HT-29 (cell line): ENCODE measurements around the gene TCN2. TPM values are rescaled to one million over a fixed set of nuclear protein-coding genes. Genes with fewer than 3 reads are reported as not detected.
"Not testable (repeated sequence)": the region's sequence is repeated elsewhere in the genome, so short reads cannot be mapped to it uniquely, and the experiment has no call there.

Source experiments
- DNase-seq: peaks from one replicate; pipeline ENCODE4 v3.0.0-alpha.2; 2015; ENCODE audit warnings: low spot score
- total RNA-seq: library from RNA; depleted of rRNA; stranded (reverse); fragments of >200 nt; shearing (Covaris generic); gene quantifications from 2 replicates; pipeline ENCODE4 v1.2.3, GENCODE V29; 2014; rRNA removed

Gene TCN2
- total RNA-seq: 13.2 and 19.0 TPM in 2 replicates

- DNase-seq: peak; percentile 64
These were observed at the start of gene TCN2 for GRCh38 chr22:30606455-30607299. Gene TCN2, plus strand, starts transcription at chr22:30607174. Its CDS starts 158 bp downstream, at chr22:30607332.

- DNase-seq: no peak
These were observed 49.7 kb upstream of the TCN2 start for GRCh38 chr22:30557243-30557642.

- DNase-seq: no peak
These were observed 47.1 kb upstream of the TCN2 start for GRCh38 chr22:30559889-30560288.

GRCh38 chr22:30560643-30561202, 46.3 kb upstream of the TCN2 start:
- not testable (repeated sequence) for DNase-seq

DNA sequence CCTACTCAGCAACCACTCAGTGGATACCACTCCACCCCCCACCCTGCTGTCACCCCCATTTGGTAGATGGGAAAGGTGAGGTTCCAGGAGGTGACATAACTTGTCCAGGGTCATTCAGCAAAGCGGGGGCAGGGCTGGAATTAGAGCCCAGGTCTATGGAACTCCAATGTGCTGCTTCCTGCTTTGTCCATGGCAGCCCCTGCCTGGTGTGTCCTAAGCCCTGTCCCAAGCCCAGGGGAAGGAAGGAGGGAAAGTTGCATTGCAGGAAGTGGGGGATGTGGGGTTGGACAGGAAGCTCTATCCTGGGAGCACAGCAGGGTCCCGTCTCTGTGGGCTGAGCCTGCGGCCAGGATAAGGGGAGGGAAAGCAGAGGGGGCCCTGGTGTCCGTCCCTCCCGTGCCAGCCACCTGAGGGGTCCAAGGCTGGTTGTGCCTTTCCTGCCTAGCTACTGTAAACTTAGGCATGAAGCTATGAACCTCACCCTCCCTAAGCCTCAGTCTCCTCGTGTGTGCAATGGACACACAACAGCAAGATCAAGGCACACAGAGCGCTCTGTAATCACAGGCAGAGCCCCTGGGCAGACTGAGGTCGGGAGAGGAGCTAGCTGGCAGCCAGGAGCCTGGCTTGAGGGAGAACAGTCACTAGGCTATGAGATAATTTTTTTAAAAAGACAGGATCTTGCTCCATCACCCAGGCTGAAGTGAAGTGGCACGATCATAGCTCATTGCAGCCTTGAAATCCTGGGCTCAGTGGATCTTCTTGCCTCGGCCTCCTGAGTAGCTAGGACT, 45.4 kb upstream of the TCN2 start:
- DNase-seq: no peak

DNA sequence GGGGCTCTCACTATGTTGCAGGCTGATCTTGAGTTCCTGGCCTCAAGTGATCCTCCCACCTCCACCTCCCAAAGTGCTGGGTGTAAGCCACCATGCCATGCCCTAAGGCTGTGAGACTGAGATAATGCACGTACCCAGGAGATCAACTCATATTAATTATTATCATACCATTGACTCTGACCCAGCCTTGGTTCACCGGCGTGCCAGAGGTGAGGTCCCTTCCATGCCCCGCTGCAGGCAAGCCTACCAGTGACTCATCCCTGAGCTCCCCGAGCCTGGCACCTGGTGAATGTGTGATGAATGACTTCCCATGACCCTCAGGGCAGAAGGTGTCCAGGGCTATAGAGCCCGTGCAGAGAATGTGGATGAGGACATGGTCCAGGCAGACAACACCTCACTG, 44.6 kb upstream of the TCN2 start:
- DNase-seq: peak; percentile 44

DNA sequence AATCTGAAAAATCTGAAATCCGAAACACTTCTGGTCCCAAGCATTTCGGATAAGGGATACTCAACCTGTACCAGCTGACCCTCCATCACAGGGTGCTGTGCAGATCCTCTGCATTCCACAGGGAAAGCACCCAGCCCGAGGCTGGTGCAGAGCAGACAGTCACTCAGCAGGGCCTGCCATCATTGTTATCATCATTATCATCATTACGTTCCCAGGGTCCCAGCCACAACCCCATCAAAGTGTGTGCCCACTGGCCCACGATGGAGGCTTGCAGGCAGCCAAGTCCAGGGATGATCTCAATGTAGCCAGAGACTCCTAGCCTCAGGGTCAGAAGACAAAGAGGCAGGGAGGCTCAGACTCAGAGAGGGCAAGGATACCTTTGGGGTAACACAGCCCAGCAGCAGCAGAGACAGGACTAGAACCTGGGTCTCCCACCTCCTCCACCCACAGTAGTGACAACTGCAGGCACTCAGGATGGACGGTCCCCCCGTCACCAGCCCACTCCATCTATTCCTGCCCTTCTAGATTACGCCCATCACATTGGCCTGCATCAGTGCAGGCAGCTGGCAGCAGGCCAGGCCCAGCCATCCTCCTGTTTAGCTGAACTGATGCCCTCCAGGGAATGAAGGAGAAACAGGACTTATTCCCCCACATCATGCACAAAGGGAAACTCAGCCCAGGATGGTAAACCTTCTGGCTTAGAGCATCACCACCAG, 42.8 kb upstream of the TCN2 start:
- DNase-seq: no peak

DNA sequence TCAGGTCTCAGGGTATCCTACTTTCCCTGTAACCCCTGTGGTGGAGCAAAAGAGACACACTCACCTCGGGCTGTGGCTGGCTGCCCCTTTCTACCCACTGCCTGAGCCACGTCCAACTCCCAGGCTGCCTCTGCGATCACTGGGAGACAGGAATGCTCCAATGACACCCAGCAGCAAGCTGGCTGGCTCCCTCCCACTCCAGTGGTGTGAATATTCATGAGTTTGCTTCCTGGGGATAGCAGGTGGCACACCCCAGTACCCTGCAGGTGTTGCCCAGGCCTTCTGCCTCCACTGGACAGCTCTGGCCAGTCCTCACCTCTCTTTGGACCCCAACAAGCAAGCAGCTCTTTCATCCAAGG, 42.2 kb upstream of the TCN2 start:
- DNase-seq: no peak

GRCh38 chr22:30565341-30565740, 41.6 kb upstream of the TCN2 start:
- DNase-seq: no peak

GRCh38 chr22:30566125-30566524, 40.8 kb upstream of the TCN2 start:
- peak; percentile 84 for DNase-seq

- not testable (repeated sequence) for DNase-seq
These were observed 39.7 kb upstream of the TCN2 start for GRCh38 chr22:30567277-30567676.

GRCh38 chr22:30568137-30568805, 38.7 kb upstream of the TCN2 start:
- DNase-seq: no peak

GRCh38 chr22:30569674-30570202, 37.2 kb upstream of the TCN2 start:
- DNase-seq: no peak

DNA sequence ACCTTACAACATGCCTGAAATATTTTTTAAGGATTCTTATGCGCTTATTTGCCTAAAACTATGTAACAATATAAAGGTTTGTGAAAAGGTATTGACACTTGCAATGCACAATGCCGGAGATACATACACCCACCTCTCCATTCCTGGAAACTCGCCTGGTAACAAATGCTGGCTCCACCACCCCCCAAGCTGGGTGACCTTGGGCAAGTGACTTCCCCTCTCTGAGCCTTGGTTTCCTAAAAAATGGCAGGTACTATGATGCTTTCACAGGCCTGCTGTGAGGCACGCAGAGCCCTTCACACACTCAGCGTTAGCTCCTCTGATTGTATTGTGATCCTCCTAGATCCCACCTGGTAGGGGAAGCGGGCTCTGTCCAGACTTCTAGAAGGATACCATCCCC, 34.8 kb upstream of the TCN2 start:
- no peak for DNase-seq

GRCh38 chr22:30572840-30573593, 34.0 kb upstream of the TCN2 start:
- DNase-seq: peak; percentile 37

- peak; percentile 38 for DNase-seq
These were observed 33.3 kb upstream of the TCN2 start for GRCh38 chr22:30573594-30574094.

GRCh38 chr22:30574095-30574981, 32.6 kb upstream of the TCN2 start, which contains the start of gene GAL3ST1:
Gene GAL3ST1, minus strand, starts transcription at chr22:30574665. Its CDS starts 17,273 bp downstream, at chr22:30557392.
- peak; percentile 67 for DNase-seq

DNA sequence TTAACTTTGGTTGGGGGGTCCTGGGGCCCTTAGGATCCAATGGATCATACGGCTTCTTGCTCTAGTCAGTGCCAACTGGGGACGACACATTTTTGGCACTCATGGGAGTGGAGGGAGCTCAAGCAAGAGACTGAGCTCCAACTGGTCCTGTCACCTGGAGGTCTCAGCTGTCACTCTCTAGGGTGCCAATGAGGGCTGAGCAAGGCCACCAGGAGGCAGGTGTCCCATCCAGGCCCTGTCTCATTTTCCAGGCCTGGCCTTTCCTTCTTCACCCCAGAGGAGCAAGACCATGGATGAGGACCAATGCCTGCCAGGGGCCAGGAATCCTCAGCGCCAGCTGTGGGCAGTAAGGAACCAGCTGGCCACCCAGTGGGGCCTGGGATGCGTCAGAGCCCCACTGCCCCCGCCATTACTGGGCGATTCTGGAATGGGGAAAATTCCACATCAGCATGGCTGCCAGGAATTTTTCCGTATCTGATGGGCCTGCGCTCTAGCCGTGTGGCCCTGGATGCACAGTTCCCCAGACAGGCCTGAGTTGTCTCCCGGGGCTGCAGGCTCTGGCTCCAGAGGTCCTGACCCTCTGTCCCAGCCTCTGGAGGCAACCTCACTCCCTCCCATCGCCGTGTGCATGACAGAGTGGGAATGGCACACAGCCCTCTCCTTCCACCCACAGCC, 31.8 kb upstream of the TCN2 start:
- peak; percentile 17 for DNase-seq
